A549 (cell line): ENCODE results near the gene HSCB.

Experiments
- CTCF ChIP-seq: fragments of >200 bp; sonication (Bioruptor Twin); formaldehyde crosslinking; IDR thresholded peaks from 3 replicates; pipeline ENCODE4 v1.5.1; 2016
- EP300 ChIP-seq, 2 experiments: fragments of >200 bp; sonication (Bioruptor Twin); formaldehyde crosslinking; IDR thresholded peaks; 2 replicates in 1 of 2; 3 replicates in 1 of 2; pipeline ENCODE4 v1.6.1; 2016 to 2017
- POLR2A ChIP-seq: IDR thresholded peaks from 2 replicates; pipeline ENCODE4 v1.6.1; 2012; ENCODE audit warnings: mild to moderate bottlenecking, low read length
- RFX5 ChIP-seq: fragments of 450-650 bp; IDR thresholded peaks from 2 replicates; pipeline ENCODE4 v1.7.1; 2014; ENCODE audit warnings: antibody characterized with exemption, mild to moderate bottlenecking, moderate library complexity
- ZFP36 ChIP-seq: fragments of 450-650 bp; IDR thresholded peaks from 2 replicates; pipeline ENCODE4 v1.6.1; 2014; ENCODE audit warnings: borderline replicate concordance; ENCODE audit not compliant: partially characterized antibody

- TF ChIP-seq POLR2A (no peak), EP300 (IDR thresholded peaks at IDR 0.05) (no peak), CTCF (no peak), ZFP36 (no peak), RFX5 (no peak)
Observed at GRCh38 chr22:28798810-28799605, 57.2 kb downstream of the HSCB start.
